Duodenal mucosa (tissue), 2 donors: ENCODE results near the gene ESRRA.
A peak's percentile ranks its signal among the peaks of the same experiment; 100 is the strongest.

Experiments used
- H3K27ac ChIP-seq: one replicate; pipeline ENCODE4 v1.7.0; 2013; ENCODE audit warnings: low read depth, low read length
- H3K27me3 ChIP-seq, 2 donors: one replicate each; pipeline ENCODE4 v1.7.0; 2013; ENCODE audit warnings: low read length in 2 of 2, control low read depth in 1 of 2; ENCODE audit not compliant: insufficient read depth in 2 of 2, control insufficient read depth in 1 of 2
- H3K36me3 ChIP-seq, 2 donors: one replicate each; pipeline ENCODE4 v1.7.0; 2013; ENCODE audit warnings: low read length in 2 of 2, control low read depth in 1 of 2; ENCODE audit not compliant: insufficient read depth in 2 of 2, control insufficient read depth in 1 of 2
- H3K4me1 ChIP-seq, 2 donors: one replicate each; pipeline ENCODE4 v1.7.0; 2013; ENCODE audit warnings: low read length in 2 of 2, control low read depth in 1 of 2; ENCODE audit not compliant: insufficient read depth in 2 of 2, control insufficient read depth in 1 of 2
- H3K4me3 ChIP-seq, 2 donors: one replicate each; pipeline ENCODE4 v1.7.0; 2013; ENCODE audit warnings: low read length in 2 of 2, low read depth in 1 of 2
- H3K9ac ChIP-seq, 2 donors: one replicate each; pipeline ENCODE4 v1.7.0; 2013; ENCODE audit warnings: low read length in 2 of 2, low read depth in 1 of 2
- H3K9me3 ChIP-seq, 2 donors: one replicate each; pipeline ENCODE4 v1.7.0; 2013; ENCODE audit warnings: low read length in 2 of 2, control low read depth in 1 of 2; ENCODE audit not compliant: control insufficient read depth in 1 of 2

The ESRRA gene

GRCh38 chr11:64285885-64286800 lies 19.2 kb upstream of the ESRRA start:
- Histone ChIP-seq H3K27me3 (peaks cover 7 to 12% of the 10 kb centered on the region in 2 donors), H3K9me3 (no peaks in the 10 kb centered on the region), H3K4me3 (peak overlapping the region; percentile 66 to 91), H3K27ac (peak overlapping the region; percentile 97), H3K36me3 (peaks cover 0 to 7% of the 10 kb centered on the region in 2 donors), H3K9ac (peak overlapping the region; percentile 60 to 88), H3K4me1 (peaks cover 20 to 23% of the 10 kb centered on the region in 2 donors)

DNA sequence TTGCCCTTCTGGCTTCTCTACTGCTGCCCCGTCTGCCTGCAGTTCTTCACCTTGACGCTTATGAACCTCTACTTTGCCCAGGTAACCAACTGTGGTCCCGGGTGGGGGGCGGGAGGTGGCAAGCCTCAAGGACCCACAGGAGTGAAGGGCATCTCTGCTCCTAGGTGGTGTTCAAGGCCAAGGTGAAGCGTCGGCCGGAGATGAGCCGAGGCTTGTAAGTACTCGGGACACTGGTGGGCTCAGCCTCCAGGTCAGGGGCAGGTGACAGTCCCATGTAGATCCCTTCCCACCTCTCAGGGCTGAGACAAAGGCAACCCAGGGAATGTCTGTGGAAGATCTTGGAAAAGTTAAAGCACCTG lies 18.5 kb upstream of the ESRRA start:
- Histone ChIP-seq H3K27me3 (peaks cover 10 to 16% of the 10 kb centered on the region in 2 donors), H3K27ac (no peak overlapping the region), H3K4me1 (peaks cover 20 to 23% of the 10 kb centered on the region in 2 donors), H3K9me3 (no peaks in the 10 kb centered on the region), H3K9ac (peak overlapping the region in 1 of 2 donors; percentile 88), H3K4me3 (no peak overlapping the region), H3K36me3 (peaks cover 0 to 4% of the 10 kb centered on the region in 2 donors)

DNA sequence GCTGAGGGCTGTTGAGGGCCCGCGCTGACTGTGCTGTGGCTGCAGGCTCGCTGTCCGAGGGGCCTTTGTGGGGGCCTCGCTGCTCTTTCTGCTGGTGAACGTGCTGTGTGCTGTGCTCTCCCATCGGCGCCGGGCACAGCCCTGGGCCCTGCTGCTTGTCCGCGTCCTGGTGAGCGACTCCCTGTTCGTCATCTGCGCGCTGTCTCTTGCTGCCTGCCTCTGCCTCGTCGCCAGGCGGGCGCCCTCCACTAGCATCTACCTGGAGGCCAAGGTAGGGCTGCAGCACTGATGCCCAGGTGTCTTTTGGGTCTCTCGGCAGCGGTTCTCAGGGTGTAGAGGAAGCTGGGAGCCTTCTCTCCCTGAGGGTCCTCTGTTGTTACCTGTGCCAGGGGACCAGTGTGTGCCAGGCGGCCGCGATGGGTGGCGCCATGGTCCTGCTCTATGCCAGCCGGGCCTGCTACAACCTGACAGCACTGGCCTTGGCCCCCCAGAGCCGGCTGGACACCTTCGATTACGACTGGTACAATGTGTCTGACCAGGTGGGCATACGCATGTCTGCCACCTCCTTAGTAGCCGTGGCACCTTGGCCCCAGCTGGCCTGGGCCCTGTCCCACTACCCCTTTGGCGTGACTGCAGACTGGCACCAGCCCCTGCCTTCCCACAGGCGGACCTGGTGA lies 17.5 kb upstream of the ESRRA start:
- Histone ChIP-seq H3K9ac (no peak overlapping the region), H3K27me3 (peaks cover 21 to 26% of the 10 kb centered on the region in 2 donors), H3K9me3 (no peaks in the 10 kb centered on the region)

GRCh38 chr11:64288353-64288750 lies 17.0 kb upstream of the ESRRA start:
- Histone ChIP-seq H3K27ac (no peak overlapping the region), H3K27me3 (peaks cover 26 to 32% of the 10 kb centered on the region in 2 donors), H3K4me1 (peaks cover 17 to 23% of the 10 kb centered on the region in 2 donors), H3K36me3 (no peaks in the 10 kb centered on the region), H3K9me3 (no peaks in the 10 kb centered on the region), H3K4me3 (no peak overlapping the region), H3K9ac (no peak overlapping the region)

More for the DNA sequence above, 17.5 kb upstream of the ESRRA start:
- no peaks in the 10 kb centered on the region for H3K36me3 ChIP-seq
- H3K4me3 ChIP-seq = no peak overlapping the region
- H3K4me1 ChIP-seq = peaks cover 23 to 25% of the 10 kb centered on the region in 2 donors
- no peak overlapping the region for H3K27ac ChIP-seq

DNA sequence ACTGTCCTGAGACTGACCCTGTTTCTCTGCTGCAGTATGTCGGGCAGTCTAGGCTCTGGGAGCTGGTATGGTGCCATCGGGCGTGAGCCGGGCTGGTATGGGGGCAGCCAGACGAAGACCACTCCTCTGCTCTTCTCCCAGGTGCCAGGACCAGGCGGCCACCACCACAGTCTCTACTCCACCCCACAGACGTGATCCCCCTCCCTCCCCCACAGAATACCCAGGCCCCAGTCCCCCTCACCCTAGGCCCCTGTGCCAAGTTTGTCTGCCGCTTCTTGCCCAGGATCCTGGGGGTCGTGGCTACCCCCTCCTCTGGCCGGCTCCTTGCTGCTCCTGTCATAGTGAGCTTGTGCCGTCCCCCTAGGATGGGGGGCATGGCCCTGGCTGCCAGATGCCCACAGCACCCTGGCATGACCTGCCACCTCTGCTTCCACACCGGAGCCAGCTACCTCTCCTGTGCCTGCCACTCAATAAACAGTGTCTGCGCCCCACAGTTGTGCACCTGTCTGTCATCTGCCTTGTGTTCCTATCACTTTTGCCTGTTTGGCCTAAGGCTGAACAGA lies 16.2 kb upstream of the ESRRA start:
- Histone ChIP-seq H3K36me3 (no peaks in the 10 kb centered on the region), H3K9ac (no peak overlapping the region), H3K9me3 (no peaks in the 10 kb centered on the region), H3K27me3 (peaks cover 28 to 34% of the 10 kb centered on the region in 2 donors), H3K4me1 (peaks cover 11 to 16% of the 10 kb centered on the region in 2 donors), H3K4me3 (no peak overlapping the region), H3K27ac (no peak overlapping the region)

GRCh38 chr11:64290352-64291261 lies 14.7 kb upstream of the ESRRA start:
- H3K27me3 ChIP-seq = peaks cover 39 to 45% of the 10 kb centered on the region in 2 donors
- no peaks in the 10 kb centered on the region for H3K9me3 ChIP-seq
- H3K4me1 ChIP-seq = peaks cover 10 to 13% of the 10 kb centered on the region in 2 donors
- no peak overlapping the region for H3K9ac ChIP-seq
- no peak overlapping the region for H3K4me3 ChIP-seq
- H3K36me3 ChIP-seq = no peaks in the 10 kb centered on the region
- no peak overlapping the region for H3K27ac ChIP-seq

- Histone ChIP-seq H3K4me3 (no peak within 1 kb of the TSS), H3K4me1 (peaks cover 6 to 8% of the 10 kb centered on the region in 2 donors), H3K36me3 (no peaks in the 10 kb centered on the region), H3K27ac (no peak within 1 kb of the TSS), H3K27me3 (peaks cover 39 to 52% of the 10 kb centered on the region in 2 donors), H3K9me3 (no peaks in the 10 kb centered on the region), H3K9ac (no peak within 1 kb of the TSS)
Observed at GRCh38 chr11:64291262-64291751, 14.0 kb upstream of the ESRRA start, which contains the start of gene KCNK4. TSS of gene KCNK4 (plus strand) at chr11:64291302. CDS start at chr11:64293019, 1,717 bp downstream.

DNA sequence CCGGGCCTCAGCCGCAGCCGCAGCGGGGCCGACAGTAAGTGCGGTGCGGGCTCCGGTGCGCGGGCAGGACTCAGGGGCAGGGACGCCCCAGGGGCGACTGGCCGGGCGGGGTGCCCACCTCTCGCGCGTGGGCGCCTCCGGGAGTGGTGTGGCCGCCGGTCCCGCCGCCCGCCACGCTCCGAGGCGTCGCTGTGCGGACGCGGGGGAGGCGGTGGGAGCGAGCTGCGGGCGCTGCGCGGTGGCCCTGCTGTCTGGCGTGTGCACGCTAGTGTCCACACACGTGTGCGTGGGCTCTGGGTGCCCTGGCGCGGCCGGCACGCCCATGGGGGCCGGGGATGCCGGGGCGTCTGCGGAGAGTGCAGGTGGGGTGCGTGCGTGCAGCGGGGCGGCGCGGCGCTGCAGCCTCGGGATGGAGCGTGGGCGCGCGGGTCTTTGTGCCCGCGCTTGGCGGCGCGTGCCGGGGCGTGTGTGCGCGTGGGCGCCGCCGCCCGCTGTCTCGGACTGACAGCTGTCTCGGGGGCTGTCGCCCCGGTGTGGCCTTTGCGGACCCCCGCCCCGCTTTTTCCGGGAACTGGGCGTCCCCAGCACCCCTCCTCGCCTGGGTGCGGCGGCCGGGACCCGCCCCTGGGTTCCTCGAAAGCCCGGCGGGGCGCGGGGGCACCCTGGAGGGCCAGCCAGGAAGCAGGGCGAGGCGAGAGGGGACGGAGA lies 13.4 kb upstream of the ESRRA start:
- H3K4me1 ChIP-seq = peaks cover 0 to 5% of the 10 kb centered on the region in 2 donors
- H3K27ac ChIP-seq = no peak overlapping the region
- H3K4me3 ChIP-seq = no peak overlapping the region
- H3K9ac ChIP-seq = no peak overlapping the region
- H3K9me3 ChIP-seq = no peaks in the 10 kb centered on the region
- peaks cover 42 to 58% of the 10 kb centered on the region in 2 donors for H3K27me3 ChIP-seq
- H3K36me3 ChIP-seq = no peaks in the 10 kb centered on the region
